GM18867 (cell line): Measurements from ENCODE around the gene RBPJ.
A peak's percentile ranks its signal among the peaks of the same experiment; 100 is the strongest.

Experiments used
- ATAC-seq: cut with Tn5 transposase; IDR thresholded peaks from one replicate; pipeline ENCODE4 v1.9.1; 2021; ENCODE audit warnings: mild to moderate bottlenecking, moderate library complexity; ENCODE audit not compliant: unreplicated experiment

Gene RBPJ

DNA sequence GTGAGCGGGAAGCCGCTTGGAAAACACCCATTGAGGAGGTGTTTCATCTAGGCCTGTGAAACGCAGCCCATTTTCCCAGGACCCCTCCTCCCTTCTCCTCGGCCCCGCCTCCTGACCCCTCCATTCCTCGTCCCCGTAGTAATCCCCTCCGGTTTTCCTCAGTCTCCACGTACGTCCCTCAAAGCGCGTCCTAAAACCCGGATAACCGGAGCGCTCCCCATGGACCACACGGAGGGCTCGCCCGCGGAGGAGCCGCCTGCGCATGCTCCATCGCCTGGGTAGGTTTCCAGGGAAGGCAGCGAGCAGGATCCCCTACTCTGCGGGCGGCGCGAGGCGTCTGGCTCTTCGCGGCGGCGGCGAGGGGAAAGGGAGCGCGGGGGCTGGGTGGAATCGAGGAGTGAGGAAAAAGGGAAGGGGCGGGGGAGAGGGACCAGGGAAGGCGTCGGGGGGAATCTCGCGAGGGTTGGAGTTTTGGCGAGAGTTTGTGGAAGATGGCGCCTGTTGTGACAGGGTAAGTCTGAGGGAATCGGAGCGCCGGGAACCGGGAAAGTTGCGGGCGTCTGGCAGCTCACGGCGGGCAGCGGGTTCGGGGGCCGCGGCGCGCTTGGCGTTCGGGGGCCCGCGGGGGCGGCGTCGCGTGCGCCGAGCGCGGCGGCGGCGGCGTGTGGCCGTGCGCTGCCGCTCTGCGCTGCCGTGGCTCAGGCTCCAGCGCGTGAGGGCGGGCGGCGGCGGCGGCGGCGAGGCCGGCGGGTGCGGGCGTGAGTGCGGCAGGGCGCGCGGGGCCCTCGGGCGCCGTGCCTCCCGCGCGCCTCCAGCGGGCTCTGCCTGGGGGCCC lies at the start of gene RBPJ:
Gene RBPJ, plus strand, starts transcription at position 477 of the 835 bp plus-strand sequence. Its CDS starts 15 bp downstream, at position 492.
- ATAC-seq, result peak; percentile 24

DNA sequence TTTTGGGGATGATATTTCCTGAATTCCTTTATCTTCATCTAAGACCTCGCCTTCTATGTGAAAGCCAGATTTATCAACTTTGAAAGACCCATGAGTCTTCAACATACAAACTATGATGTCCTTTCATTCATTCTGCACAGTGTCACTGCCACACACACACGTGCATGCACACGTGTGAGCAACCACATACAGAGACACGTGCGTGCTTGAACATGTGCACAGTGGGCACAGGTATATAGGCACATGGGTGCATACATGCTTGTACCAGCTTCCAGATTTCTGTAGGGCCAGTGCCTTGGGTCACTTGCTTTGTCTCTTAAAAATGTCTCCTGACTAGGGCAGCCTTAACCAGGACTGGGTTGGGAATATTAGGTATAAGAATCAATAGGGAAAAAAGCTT lies 49.1 kb upstream of the RBPJ start:
- ATAC-seq, result no peak

DNA sequence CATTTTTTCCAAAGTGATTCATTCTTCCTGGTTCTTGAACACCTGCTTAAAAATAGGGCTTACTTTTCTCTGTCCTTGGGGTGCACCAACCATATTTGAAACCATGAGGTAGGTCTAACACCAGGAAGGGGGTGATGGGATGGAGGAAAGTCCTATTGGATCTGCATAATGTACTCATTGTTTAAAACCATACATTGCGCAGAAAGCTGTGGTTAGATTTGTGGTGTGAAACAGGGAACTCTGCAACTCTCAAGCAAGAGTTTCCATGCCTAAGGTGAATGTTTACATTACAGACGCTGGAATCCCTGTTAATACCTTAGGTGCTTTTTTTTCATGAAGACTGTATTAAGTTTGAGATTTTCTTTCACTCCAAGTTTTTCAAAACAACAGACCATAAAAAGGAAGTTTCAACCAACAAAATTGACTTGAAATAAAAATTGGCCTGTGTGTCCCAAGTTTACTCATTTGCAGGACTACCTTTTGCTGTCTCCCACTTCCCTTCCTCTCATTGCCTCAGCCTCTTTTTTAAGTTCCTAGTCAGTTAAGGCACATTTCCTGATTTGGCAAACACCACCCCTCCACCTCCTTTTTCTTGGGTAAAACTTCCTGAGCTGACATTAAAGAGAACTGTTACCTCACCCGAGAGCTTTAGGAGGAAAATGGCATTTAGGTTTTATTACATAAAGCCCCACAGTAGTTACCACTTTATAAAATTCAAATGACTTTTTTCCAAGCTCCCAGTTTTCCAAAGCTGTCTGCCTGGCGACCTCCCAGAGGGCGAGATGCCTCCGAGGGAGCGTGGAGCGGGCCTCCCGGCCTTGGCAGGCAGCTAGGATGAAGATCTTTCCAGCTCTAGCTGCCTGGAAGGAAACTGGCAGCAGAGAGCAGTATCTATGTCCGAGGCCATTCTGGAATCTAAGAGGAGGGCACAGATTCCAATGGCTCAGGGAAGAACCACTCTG lies 47.9 kb upstream of the RBPJ start:
- no peak for ATAC-seq

DNA sequence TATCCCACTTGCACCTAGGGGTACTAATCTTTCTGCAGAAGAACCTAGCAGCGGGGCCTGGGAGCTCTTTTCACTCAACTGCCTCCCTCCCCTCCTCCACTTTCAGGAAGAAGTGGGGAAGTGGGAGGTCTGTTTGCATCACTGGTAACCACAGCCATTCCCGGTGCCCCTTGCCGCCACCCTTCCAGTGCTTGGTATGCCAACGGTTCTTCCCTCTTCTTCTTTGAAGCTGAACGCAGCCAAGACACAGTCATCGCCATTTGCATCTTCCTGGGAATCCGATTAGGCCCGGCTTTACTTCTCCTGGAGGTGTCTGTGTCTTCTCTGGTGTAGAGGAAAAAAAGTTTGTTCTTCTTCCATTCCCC lies 47.2 kb upstream of the RBPJ start:
- no peak for ATAC-seq

DNA sequence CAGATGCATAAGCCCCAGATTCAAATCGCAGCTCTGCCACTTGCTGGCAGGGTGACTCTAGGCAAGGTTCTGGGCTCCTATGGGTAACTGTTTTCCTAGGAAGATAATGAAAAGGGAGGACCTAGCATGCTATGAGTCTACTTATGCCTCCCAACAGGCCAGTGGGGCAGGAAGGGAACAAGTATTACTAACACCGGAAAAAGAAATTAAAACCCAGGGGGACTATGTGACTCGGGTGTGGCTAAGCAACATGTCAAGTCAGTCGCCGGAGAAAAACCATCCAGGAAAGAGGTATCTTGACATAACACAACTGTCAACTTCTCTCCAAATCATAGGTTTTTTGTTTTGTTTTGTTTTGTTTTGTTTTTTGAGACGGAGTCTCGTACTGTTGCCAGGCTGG lies 45.5 kb upstream of the RBPJ start:
- no peak for ATAC-seq

DNA sequence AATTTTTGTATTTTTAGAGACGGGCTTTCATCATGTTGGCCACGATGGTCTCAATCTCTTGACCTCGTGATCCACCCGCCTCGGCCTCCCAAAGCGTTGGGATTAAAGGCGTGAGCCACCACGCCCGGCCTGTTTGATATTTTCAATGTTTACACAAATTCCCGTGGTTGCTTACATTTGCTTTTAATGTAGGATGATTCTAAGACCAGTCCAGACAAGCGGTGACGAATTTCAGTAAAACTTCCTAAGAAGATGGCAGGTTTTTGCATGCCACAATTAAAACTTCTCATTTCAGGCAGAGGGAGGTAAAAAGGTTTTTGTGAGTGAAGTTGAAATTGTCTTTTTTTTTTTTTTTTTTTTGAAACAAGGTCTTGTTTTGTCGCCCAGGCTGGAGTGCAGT lies 41.4 kb upstream of the RBPJ start:
- ATAC-seq, result no peak

DNA sequence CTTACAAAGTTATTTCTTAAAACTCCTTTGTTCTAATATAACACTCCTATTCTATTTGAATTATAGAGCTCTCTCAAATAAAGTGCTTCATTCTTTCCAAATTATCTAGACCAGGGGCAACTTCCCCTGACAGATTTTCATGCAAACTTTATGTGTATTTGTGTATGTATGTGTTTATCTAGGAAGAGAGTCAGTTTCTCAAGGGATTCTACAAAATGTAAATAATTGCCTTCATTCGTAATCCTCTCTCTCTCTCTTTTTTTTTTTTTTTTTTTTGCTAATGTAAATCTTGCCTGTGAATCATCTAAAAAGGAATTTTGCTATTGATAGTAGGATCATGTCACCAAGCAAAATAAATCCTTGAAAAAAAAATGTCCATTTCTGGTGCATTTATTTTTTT lies 38.9 kb upstream of the RBPJ start:
- no peak for ATAC-seq

DNA sequence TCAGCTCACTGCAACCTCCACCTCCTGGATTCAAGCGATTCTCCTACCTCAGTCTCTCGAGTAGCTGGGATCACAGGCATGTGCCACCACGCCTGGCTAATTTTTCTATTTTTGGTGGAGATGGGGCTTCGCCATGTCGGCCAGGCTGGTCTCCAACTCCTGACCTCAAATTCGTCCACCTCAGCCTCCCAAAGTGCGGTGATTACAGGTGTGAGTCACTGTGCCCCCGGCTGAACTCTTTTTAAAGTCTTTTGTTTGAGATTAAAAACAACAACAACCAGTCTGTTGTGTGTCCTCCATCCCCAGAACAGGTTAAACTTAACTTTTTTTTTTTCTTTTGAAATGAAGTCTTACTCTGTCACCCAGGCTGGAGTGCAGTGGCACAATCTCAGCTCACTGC lies 36.3 kb upstream of the RBPJ start:
- ATAC-seq, result no peak

DNA sequence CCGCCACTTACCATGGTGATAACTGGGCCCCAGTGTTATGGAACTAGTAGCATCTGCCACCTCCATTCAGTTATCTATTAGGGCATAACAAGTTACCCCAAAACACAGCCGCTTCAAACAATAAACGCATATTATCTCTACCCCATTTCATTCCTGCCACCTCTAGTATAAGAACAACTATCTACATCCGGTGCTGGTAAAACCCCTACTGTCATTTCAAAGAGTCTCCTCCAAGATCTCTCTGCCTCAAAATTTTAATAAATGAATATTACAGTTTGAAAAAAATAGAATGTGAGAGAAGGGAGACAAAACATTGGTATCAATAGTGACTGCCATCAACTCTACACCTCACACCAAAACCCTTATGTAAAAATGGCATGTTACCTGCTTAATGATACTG lies 35.5 kb upstream of the RBPJ start:
- ATAC-seq, result no peak

DNA sequence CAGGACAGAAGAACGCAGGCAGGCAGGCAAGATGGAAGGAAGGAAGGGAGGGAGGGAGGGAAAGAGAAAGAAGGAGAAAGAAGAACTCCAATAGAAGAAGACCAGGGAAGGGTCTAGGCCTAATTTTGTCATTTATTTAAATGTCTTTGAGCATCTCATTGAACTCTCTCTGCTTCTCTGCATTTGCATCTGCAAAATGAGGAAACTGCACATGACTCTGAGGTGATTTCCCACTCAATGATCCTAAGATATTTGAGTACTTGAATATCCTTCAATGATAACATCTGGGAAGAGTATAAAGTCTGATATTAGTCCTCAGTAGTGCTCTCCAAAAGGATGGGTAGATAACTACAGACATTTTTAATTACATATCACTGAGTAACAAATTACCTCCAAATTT lies 33.1 kb upstream of the RBPJ start:
- no peak for ATAC-seq

DNA sequence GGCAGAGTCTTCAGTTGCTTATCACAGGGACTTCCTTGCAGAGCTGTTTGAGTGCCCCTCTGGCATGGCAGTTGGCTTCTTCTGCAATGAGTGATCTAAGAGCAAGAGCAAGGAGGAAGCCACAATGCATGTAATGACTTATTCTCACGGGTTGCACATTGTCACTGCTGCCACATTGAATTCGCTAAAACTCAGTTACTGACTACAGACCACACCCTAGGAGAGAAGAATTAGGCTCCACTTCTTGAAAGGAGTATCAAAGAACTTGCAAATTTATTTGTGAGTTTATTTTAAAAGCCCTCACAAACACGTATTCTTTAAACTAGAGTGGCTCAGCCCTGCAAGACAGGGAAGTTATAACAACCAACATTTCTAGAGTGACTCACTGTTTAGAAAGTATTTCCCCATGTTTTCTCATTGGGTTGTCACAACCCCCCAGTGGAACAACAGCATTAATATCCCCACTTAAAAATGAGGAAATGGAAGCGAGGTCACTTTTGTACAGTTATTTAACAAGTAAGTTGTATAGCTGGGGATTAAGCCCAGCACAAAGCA lies 32.4 kb upstream of the RBPJ start:
- peak; percentile 80 for ATAC-seq

DNA sequence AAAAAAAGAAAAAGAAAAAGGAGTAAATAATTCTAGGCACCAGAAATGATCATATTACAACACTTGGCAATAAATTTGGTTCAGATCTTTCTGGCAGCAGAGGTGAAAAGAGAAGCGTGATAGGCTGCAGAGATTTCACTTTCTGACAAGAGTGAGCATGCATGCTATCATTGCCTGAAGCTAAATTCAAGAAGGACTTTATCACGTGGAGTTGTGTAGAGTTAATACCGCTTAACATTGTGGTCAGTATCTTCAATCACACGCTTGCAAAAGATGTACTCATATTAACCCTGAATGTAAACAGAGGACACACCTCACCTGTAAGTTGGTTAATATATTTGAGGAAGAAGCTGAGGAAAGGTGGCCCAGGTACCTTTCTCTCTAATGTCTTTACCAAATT lies 31.4 kb upstream of the RBPJ start:
- no peak for ATAC-seq

DNA sequence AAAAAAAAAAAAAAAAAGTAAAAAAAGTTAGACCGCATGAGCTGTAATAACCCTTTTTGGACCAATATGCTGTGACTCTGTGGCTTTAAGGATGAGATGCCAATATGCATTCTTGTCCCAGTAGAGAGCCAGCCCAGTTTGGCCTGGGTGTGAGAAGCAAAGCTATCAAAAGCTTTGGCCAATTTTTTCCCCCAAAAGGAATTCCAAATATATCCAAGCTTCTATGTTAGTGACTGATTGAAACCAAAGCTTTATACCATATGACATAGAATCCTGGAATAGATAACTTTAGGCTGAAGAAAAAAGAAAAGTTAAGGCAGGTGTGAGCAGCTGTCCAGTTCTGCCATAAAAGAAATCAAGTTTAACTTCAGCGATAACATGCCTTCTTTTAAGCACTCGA lies 30.5 kb upstream of the RBPJ start:
- no peak for ATAC-seq

DNA sequence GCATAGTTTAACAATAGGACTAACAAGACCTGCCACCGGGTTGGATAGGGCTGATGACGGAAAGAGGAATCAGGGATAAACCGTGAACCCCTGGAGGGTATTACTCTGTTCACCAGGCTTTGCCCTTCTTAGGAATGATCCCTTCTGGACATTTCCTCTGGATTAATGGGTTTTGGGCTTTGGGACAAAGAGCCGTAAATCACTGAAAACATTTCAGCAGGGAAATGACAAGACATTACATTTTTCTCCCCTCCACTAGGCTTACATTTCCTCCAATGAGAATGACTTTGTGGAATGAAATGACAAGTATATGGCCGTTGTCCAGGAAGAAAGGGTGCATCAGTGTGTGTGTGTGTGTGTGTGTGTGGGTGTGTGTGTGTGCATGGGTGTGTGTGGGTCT lies 25.9 kb upstream of the RBPJ start:
- ATAC-seq, result no peak

DNA sequence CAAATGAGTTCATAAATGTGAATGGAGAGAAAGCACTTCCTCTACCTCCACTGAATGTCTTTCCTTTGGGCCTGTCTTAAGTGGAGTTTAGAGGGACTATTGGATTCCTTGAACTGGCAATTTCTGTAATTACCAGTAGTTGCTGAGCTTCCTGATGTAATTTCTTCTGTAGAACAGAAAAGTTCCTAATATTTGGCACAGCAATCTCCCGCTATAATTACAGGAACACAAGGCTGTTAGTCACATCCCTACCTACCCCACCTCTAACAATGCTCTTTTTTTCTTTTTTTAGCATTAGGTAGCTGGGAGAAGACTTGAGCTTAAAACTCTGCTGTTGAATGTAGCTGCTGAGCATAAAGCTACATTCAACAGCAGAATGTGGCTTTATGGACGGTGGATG lies 24.8 kb upstream of the RBPJ start:
- ATAC-seq, result no peak

DNA sequence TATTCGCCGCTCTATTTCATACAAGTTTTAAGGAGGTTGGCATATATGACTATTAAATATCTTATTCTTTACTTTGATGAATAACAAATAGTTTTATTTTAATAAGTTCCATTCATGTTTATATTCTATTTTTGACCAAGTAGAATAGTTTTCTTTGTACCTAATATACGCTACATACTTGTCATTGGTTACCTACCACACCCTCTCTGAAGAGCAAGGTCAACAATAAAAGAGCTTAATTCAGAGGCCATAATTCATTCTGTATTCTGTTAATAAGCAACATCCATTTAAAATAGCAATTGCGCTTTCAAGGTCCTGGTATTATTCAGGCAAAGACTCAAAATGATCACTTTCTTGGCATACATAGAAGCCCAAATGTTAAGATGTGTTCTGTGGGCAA lies 24.3 kb upstream of the RBPJ start:
- ATAC-seq, result no peak

DNA sequence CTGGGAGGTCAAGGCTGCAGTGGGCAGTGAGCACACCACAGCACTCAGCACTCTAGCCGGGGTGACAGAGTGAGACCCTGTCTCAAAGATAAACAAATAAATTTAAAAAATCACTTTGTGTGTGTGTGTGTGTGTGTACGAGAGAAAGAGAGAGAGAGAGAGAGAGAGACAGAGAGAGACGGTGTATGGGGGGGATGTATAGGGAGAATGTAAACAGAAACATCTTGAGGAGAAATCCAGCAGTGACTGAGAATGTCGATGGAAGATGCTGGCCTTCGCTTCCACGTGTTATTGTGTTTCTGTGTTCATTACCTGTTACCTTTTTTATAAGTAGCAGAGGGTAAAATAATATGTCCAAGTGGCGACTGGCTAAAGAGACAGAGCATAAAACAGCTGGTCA lies 23.6 kb upstream of the RBPJ start:
- ATAC-seq, result no peak

DNA sequence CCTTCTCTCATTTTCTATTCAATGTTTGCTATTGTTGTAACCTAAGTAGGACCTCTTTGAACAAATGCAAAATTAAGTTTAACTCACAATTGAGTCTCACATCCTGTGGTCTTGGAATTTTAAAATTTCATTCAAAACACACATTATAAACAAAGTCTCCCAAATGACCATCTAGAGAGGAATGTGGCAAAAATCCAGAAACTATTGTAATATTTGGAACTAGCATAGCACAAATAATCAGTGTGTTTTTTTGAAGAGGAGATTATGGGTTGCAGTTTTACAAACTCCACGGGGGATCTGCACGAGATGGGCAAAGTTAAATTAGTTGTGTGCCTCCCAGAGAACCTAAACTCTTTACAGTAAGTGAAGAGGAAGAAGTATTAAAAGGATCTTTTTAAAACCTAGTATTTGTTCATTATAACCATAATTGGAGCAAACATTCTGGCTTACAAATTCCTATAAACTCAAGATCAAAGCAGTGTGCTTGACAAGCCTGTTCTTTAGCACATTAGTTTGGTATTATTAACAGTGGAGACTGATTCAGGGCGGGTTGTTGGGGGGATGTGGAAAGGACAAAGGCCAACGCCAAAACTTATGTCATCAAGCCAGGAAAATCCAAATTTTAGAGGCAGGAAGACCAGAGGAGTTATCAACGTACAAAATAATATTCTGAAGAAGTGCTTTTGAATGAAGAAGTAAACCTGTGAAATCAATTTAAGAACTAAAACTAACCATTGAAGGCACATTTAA lies 22.4 kb upstream of the RBPJ start:
- no peak for ATAC-seq

DNA sequence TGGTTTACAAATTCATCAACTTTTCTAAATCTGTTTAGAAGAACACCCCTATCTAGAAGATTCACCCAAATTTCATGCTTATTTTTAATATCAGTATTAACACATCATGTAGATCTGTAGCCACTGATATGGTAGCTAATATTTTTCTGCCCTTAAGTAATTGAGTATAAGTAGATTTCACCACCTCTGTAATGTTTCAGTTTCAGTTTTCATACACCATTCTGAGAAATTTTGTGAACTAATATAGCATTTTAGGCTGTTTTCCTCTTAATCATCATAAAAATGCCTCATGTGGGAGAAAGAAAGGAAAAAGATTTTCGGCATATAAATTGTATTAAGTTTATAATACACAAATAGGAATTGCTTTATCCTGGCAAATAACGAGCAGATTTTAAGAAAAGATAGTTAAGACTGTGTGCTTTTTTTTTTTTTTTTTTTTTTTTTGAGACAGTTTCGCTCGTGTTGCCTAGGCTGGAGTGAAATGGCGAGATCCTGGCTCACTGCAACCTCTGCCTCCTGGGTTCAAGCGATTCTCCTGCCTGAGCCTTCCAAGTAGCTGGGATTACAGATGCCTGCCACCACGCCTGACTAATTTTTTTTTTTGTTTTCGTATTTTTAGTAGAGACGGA lies 21.4 kb upstream of the RBPJ start:
- peak; percentile 93 for ATAC-seq
